Stimulated activated CD4-positive, alpha-beta T cell treated with anti-CD3 and anti-CD28 coated beads, TNF-alpha, amount 100 ng/mL, for 24 hours (primary cell): Measurements from ENCODE around the gene COA7.
"Not testable (repeated sequence)": the region's sequence is repeated elsewhere in the genome, so short reads cannot be mapped to it uniquely, and the experiment has no call there.

Experiments used
- DNase-seq, 3 experiments: peaks; one replicate each; pipeline ENCODE4 v3.0.0-alpha.2; 2020; ENCODE audit warnings: low read depth in 3 of 3

Gene COA7

DNA sequence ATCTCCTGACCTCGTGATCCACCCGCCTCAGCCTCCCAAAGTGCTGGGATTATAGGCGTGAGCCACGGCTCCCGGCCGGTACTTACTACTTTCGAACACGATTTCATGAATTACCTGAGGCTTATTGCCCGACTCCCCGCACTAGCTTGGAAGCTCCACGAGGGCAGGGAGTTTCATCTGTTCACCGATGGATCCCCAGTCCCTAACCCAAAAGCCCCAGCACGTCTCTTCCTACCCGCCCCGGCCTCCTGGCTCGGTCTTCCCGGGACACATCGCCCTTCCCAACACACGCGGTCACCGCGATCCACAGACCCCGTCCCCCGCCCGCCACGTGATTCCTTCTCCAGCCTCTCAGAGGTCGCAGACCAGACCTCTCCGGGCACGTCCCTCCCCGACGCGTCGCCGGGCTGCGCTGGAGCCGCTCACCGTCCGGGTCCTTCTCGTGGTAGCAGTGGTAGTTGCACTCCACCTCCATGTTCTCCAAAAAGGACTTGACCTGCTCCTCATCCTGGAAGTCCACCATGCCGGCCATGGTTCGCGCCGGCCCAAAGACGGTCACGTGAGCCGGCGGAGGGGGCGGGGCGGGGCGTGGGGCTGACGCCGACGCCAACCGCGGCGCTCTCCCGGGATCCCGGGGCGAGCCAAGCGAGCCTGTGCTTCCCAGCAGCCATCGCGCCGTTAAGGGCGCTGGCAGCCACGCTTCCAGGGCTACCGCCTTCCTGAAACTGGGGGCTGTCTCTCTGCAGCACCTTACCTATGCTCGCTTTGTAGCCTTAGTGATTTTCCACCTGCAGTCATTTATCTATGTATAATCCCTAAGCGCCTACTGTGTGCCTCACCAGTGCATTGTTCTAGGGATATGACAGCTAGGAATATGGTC is at the start of gene COA7:
Gene COA7, minus strand, starts transcription at position 553 of the 880 bp plus-strand sequence. Its CDS starts 21 bp downstream, at position 532.
- DNase-seq: peak; percentile 47 to 74 (median 59)

- no peak for DNase-seq
These were observed 49.3 kb upstream of the COA7 start for GRCh38 chr1:52747450-52747849.

GRCh38 chr1:52746189-52746588 is 48.0 kb upstream of the COA7 start:
- DNase-seq: no peak

GRCh38 chr1:52741259-52741658 is 43.1 kb upstream of the COA7 start:
- DNase-seq: no peak

DNA sequence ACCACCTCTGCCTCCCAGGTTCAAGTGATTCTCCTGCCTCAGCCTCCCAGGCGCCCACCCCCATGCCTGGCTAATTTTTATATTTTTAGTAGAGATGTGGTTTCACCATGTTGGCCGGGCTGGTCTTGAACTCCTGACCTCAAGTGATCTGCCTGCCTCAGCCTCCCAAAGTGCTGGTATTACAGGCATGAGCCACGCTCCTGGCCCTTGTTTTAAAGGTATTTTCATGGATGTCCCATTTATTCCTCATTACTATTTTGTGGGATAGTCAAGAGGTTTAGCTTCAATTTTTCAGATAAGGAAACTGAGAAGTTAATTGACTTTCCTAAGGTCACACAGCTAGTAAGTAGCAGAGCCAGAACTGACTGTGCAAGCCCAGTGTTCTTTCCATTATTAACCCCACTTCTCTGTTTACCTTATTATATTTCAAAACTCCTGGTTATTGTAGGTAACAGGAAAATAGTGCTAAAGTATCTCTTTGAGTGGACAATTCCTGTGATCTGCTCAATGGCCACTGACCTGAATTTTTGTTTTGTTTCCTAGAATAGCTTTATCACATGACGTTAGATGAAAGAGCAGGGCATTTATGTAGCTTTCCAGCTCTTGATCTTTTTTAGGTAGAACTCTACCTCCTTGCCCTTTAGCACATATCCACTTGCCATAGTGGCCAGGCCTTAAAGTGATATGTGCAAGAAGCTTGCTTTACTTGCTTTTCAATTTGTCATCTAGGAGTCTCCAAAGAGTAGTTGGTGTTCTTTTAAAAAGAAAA is 41.7 kb upstream of the COA7 start:
- DNase-seq: no peak

DNA sequence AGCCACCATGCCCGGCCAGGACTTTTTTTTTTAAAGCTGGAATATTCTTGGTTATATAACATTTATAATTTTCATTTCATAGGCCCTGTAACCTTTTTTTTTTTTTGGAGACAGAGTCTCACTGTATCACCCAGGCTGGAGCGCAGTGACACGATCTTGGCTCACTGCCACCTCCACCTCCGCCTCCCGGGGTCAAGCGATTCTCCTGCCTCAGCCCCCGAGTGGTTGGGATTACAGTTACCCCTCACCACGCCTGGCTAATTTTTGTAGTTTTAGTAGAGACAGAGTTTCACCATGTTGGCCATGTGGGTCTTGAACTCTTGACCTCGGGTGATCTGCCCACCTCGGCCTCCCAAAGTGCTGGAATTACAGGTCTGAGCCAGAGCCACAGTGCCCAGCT is 40.7 kb upstream of the COA7 start:
- DNase-seq: no peak

DNA sequence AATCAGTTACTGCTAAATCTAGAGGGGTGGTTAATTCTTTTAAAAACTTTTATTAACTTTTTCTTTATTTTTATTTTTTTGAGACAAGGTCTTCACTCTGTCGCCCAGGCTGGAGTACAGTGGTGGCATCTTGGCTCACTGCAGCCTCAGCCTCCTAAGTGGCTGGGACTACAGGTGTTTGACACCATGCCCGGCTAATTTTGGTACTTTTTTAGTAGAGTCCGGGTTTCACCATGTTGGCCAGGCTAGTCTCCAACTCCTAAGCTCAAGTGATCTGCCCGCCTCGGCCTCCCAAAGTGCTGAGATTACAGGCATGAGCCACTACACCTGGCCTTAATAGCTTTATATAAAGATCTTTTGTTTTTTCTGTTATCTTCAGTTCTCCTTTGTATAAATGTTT is 40.0 kb upstream of the COA7 start:
- no peak for DNase-seq

GRCh38 chr1:52735371-52735770 is 37.2 kb upstream of the COA7 start:
- not testable (repeated sequence) for DNase-seq

- DNase-seq: no peak
These were observed 35.2 kb upstream of the COA7 start for GRCh38 chr1:52733368-52733767.

DNA sequence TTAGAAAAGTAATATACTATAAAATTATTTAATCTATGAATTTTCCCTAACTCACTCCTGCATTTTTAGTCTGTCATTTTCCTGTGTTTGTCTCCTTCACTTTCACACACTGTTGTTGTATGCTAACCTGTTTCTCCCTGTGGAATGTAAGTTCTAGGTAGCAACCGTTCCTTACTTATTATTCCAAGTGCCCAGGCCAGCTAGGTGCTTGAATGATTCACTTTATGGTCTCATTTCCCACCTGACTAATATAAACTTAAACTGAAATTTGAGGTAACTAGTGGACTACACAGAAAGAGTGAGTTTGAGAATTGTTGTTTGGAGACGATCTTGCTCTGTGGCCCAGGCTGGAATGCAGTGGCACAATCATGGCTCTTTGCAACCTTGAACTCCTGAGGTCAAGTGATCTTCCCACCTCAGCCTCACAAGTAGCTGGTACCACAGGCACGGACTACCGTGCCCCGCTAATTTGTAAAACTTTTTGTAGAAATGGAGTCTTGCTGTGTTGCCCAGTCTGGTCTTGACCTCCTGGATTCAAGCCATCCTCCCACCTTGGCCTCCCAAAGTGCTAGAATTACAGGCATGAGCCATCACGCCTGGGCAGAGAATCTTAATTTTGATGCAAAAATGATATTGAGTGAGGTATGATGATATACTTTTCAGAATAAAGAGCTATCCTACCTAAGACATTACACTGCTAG is 30.0 kb upstream of the COA7 start:
- DNase-seq: no peak

GRCh38 chr1:52727114-52727586 is 29.0 kb upstream of the COA7 start:
- DNase-seq: peak in 1 of 3 experiments; percentile 9

- DNase-seq: peak; percentile 82 to 86 (median 85)
These were observed 28.3 kb upstream of the COA7 start, which contains the start of gene ZYG11B for GRCh38 chr1:52726265-52727113. Gene ZYG11B (plus strand): TSS chr1:52726453. CDS start chr1:52726654, 201 bp downstream.

- no peak for DNase-seq
These were observed 27.7 kb upstream of the COA7 start for GRCh38 chr1:52725903-52726264.

- DNase-seq: no peak
These were observed 25.1 kb upstream of the COA7 start for GRCh38 chr1:52723260-52723659.

- DNase-seq: not testable (repeated sequence)
These were observed 17.1 kb upstream of the COA7 start for GRCh38 chr1:52715296-52715695.

- no peak for DNase-seq
These were observed 15.4 kb upstream of the COA7 start for GRCh38 chr1:52713590-52713989.

- no peak for DNase-seq
These were observed 10.9 kb upstream of the COA7 start for GRCh38 chr1:52709016-52709415.

- no peak for DNase-seq
These were observed 9.9 kb upstream of the COA7 start for GRCh38 chr1:52707927-52708655.

GRCh38 chr1:52706941-52707926 is 9.1 kb upstream of the COA7 start:
- no peak for DNase-seq
